H1 (cell line): ENCODE data around the gene MAPK9. TPM values are rescaled to one million over a fixed set of nuclear protein-coding genes. Genes with fewer than 3 reads are reported as not detected.

Experiments used
- CTCF ChIA-PET: fragments of 300-600 bp; sonication (Branson Sonifier 250); formaldehyde crosslinking; loops from one replicate; lab custom pipeline; 2021; ENCODE audit not compliant: partially characterized antibody; lab: Charles Lee
- POLR2A ChIA-PET: fragments of 300-600 bp; sonication (Branson Sonifier 250); formaldehyde crosslinking; loops from one replicate; lab custom pipeline; 2021; ENCODE audit warnings: inconsistent platforms; ENCODE audit not compliant: partially characterized antibody; lab: Charles Lee
- DNase-seq, 2 experiments: peaks; one replicate each; pipeline versions ENCODE4 v3.0.0 to v3.0.0-alpha.2; 2010 to 2022; ENCODE audit warnings: low spot score in 2 of 2, low read depth in 1 of 2, mixed read lengths in 1 of 2
- FAIRE-seq: peaks from 2 replicates; lab custom pipeline; 2011; peaks lifted over from hg19 to GRCh38; lab: Jason Lieb, UNC
- H2AFZ ChIP-seq: 2 replicates; pipeline ENCODE4 v1.8.1; 2012; ENCODE audit warnings: low read length, inconsistent platforms
- H2AK5ac ChIP-seq: 2 replicates; pipeline ENCODE4 v1.6.1; 2013; ENCODE audit warnings: low read depth, low read length
- H2BK120ac ChIP-seq: replicated peaks from 2 replicates; pipeline ENCODE3; 2013; ENCODE audit warnings: low read depth, low read length, inconsistent platforms
- H2BK12ac ChIP-seq: 2 replicates; pipeline ENCODE4 v1.6.1; 2013; ENCODE audit warnings: low read depth, low read length
- H2BK15ac ChIP-seq: 2 replicates; pipeline ENCODE4 v1.6.1; 2013; ENCODE audit warnings: low read length
- H2BK20ac ChIP-seq: 2 replicates; pipeline ENCODE4 v1.6.1; 2013; ENCODE audit warnings: low read length
- H2BK5ac ChIP-seq: 2 replicates; pipeline ENCODE4 v1.6.1; 2013; ENCODE audit warnings: low read depth, low read length
- H3K14ac ChIP-seq: 2 replicates; pipeline ENCODE4 v1.6.1; 2013; ENCODE audit warnings: inconsistent platforms; ENCODE audit not compliant: insufficient read length
- H3K18ac ChIP-seq: 2 replicates; pipeline ENCODE4 v1.6.1; 2013; ENCODE audit warnings: low read length; ENCODE audit errors: extremely low read depth
- H3K23ac ChIP-seq: 2 replicates; pipeline ENCODE4 v1.6.1; 2013; ENCODE audit warnings: inconsistent platforms; ENCODE audit not compliant: insufficient read length
- H3K23me2 ChIP-seq: 2 replicates; pipeline ENCODE4 v1.6.1; 2013; ENCODE audit warnings: low read depth, low read length
- H3K27ac ChIP-seq: 2 replicates; pipeline ENCODE4 v1.6.1; 2011; ENCODE audit warnings: low read depth, low read length, inconsistent platforms
- H3K27me3 ChIP-seq, 4 experiments: replicated peaks in 1 of 4; 1 replicate in 1 of 4; 2 replicates in 3 of 4; pipeline versions ENCODE4 v1.6.1 to v1.8.1; 2011 to 2013; ENCODE audit warnings: low read length in 3 of 4, mild to moderate bottlenecking in 3 of 4, inconsistent platforms in 2 of 4, mixed read lengths in 2 of 4, moderate library complexity in 1 of 4; ENCODE audit not compliant: control insufficient read depth in 3 of 4, insufficient read depth in 3 of 4; ENCODE audit errors: extremely low read depth in 1 of 4
- H3K36me3 ChIP-seq, 4 experiments: 2 replicates each; pipeline versions ENCODE4 v1.6.1 to v1.8.1; 2011 to 2013; ENCODE audit warnings: mild to moderate bottlenecking in 4 of 4, low read length in 3 of 4, moderate library complexity in 2 of 4, control low read depth in 1 of 4, inconsistent platforms in 1 of 4; ENCODE audit not compliant: insufficient read depth in 4 of 4, control insufficient read depth in 2 of 4
- H3K4ac ChIP-seq: replicated peaks from 2 replicates; pipeline ENCODE3; 2013; ENCODE audit warnings: low read length, low read depth, mixed read lengths, inconsistent platforms; ENCODE audit not compliant: insufficient read length
- H3K4me1 ChIP-seq, 4 experiments: replicated peaks in 1 of 4; 1 replicate in 1 of 4; 2 replicates in 3 of 4; pipeline versions ENCODE4 v1.6.1 to v1.8.1; 2011 to 2013; ENCODE audit warnings: low read length in 3 of 4, inconsistent platforms in 2 of 4, mixed read lengths in 1 of 4; ENCODE audit not compliant: insufficient read depth in 4 of 4, control insufficient read depth in 3 of 4
- H3K4me2 ChIP-seq, 2 experiments: 2 replicates each; pipeline versions ENCODE4 v1.6.1 to v1.8.1; 2011 to 2013; ENCODE audit warnings: low read depth in 2 of 2, low read length in 2 of 2, control low read depth in 1 of 2, inconsistent platforms in 1 of 2, mild to moderate bottlenecking in 1 of 2; ENCODE audit not compliant: insufficient read depth in 1 of 2
- H3K4me3 ChIP-seq, 4 experiments: fragments of 200-600, 300-600 bp in 1 of 4; sonication (generic), shearing (Covaris generic), sonication (Bioruptor Twin) in 1 of 4; 2 replicates each; pipeline versions ENCODE4 v1.5.1 to v1.8.1; 2011 to 2016; ENCODE audit warnings: low read length in 4 of 4, low read depth in 3 of 4, control low read depth in 2 of 4, inconsistent platforms in 2 of 4, mild to moderate bottlenecking in 2 of 4, mixed read lengths in 1 of 4, moderate library complexity in 1 of 4; ENCODE audit not compliant: insufficient read depth in 2 of 4; ENCODE audit errors: extremely low read depth in 1 of 4
- H3K56ac ChIP-seq: replicated peaks from 2 replicates; pipeline ENCODE3; 2013; ENCODE audit warnings: low read depth, mild to moderate bottlenecking, mixed read lengths, low read length, inconsistent platforms; ENCODE audit not compliant: insufficient read length
- H3K79me1 ChIP-seq: 2 replicates; pipeline ENCODE4 v1.6.1; 2013; ENCODE audit warnings: low read depth, low read length, control low read depth
- H3K79me2 ChIP-seq, 2 experiments: 2 replicates each; pipeline versions ENCODE4 v1.6.1 to v1.8.1; 2012 to 2013; ENCODE audit warnings: low read length in 2 of 2, mild to moderate bottlenecking in 2 of 2, inconsistent platforms in 1 of 2; ENCODE audit not compliant: insufficient read depth in 2 of 2, control insufficient read depth in 1 of 2
- H3K9ac ChIP-seq, 4 experiments: replicated peaks in 1 of 4; 1 replicate in 1 of 4; 2 replicates in 3 of 4; pipeline versions ENCODE4 v1.6.1 to v1.8.1; 2011 to 2013; ENCODE audit warnings: low read depth in 3 of 4, low read length in 3 of 4, control low read depth in 2 of 4, mild to moderate bottlenecking in 2 of 4, moderate library complexity in 2 of 4, inconsistent platforms in 1 of 4; ENCODE audit errors: extremely low read depth in 1 of 4
- H3K9me3 ChIP-seq, 2 experiments: 2 replicates each; pipeline versions ENCODE4 v1.6.1 to v1.8.1; 2012 to 2013; ENCODE audit warnings: mild to moderate bottlenecking in 2 of 2, moderate library complexity in 2 of 2, control low read depth in 1 of 2, inconsistent platforms in 1 of 2, low read depth in 1 of 2, low read length in 1 of 2, mixed read lengths in 1 of 2; ENCODE audit not compliant: insufficient read depth in 2 of 2
- H4K20me1 ChIP-seq, 2 experiments: replicated peaks in 1 of 2; 2 replicates each; pipeline versions ENCODE3 to v1.8.1; 2011 to 2013; ENCODE audit warnings: inconsistent platforms in 2 of 2, low read length in 2 of 2, mild to moderate bottlenecking in 1 of 2; ENCODE audit not compliant: insufficient read depth in 2 of 2, control insufficient read depth in 1 of 2
- H4K5ac ChIP-seq: 2 replicates; pipeline ENCODE4 v1.6.1; 2013; ENCODE audit warnings: low read length, low read depth, mixed read lengths, inconsistent platforms; ENCODE audit not compliant: insufficient read length
- H4K8ac ChIP-seq: 2 replicates; pipeline ENCODE4 v1.8.0; 2013; ENCODE audit warnings: mild to moderate bottlenecking, moderate library complexity, low read length, inconsistent platforms; ENCODE audit not compliant: insufficient read depth; ENCODE audit errors: extremely low read depth
- H4K91ac ChIP-seq: replicated peaks from 2 replicates; pipeline ENCODE3; 2013; ENCODE audit warnings: low read length, mixed read lengths, inconsistent platforms; ENCODE audit not compliant: insufficient read length
- POLR2AphosphoS5 ChIP-seq: IDR thresholded peaks from 2 replicates; pipeline ENCODE4 v1.6.1; 2011; ENCODE audit warnings: low read depth, low read length
- WGBS, 2 experiments: shearing (Covaris generic) in 1 of 2; methylation state at CpG; one replicate each; pipeline versions ENCODE4 v1.1.6 to v1.1.7; 2013 to 2015; ENCODE audit warnings: low lambda C conversion rate in 2 of 2, mixed read lengths in 2 of 2, inconsistent platforms in 1 of 2, low coverage in 1 of 2, missing lambda C conversion rate in 1 of 2; ENCODE audit not compliant: insufficient replicate concordance in 2 of 2, insufficient coverage in 1 of 2, insufficient read length in 1 of 2; ENCODE audit errors: extremely low coverage in 1 of 2, missing lambda C conversion rate in 1 of 2; 5-methylcytosine and 5-hydroxymethylcytosine counted together
- polyA plus RNA-seq, 7 experiments: library from polyadenylated mRNA; depleted of rRNA in 3 of 7; stranded (reverse) in 5 of 7; unstranded in 2 of 7; fragments of >200 nt in 5 of 7; fragments of 200-250 nt in 2 of 7; gene quantifications; 1 replicate in 5 of 7; 2 replicates in 1 of 7; 4 replicates in 1 of 7; pipeline versions ENCODE4 v1.2.1 to v1.2.3, GENCODE V29; 2011 to 2013; ENCODE audit warnings: missing spikeins in 2 of 7, mixed read lengths in 2 of 7
- total RNA-seq: library from RNA; stranded (reverse); fragmentation: NEBNext Ultra II Directional; extraction: Animal tissue kit (Norgen Biotek cat#: 25700); gene quantifications from 2 replicates; pipeline ENCODE4 v1.2.1, GENCODE V29; 2021

The MAPK9 gene
- total and polyA plus RNA-seq, 2 of the 8 experiments (the other 6 are each of a cell fraction or from before 2014, with no cell fraction given): 22.3 to 43.7 TPM

DNA sequence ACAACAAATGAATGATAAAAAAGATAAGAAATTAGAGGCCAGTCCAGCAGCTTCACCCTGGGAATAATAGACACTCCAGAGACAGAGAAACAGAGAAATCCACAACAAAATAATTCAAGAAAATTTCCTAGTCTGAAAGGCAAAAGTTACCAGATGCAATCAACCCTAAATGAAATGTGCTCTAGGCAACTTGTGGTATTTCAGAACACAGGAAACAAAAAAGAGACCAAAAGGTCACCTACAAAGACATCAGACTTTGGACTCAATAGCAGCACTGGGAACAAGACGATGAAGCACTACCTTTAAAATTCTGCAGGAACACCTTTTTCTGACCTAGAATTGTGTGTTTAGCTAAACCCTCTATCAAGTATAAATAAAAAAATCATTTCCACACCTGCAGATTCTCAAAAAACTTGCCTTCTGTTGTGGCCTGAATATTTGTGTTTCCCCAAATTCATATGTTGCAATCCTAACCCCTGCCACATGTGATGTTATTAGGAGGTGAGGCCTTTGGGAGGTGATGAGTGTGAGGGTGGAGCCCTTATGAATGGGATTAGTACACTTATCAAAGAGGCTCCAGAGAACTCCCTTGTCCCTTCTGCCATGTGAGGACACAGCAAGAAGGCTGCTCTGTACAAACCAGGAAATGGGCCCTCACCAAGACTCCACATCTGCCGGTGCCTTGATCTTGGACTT, 5.9 kb upstream of the MAPK9 start:
- no peak overlapping the region for H3K18ac ChIP-seq
- H4K5ac ChIP-seq: no peak overlapping the region
- CTCF ChIA-PET: interaction anchor here (1.1 to 9.0 kb wide), 2 partner anchors 31 to 173 kb away, joined by 6 to 88 read pairs; no protein-coding TSS in a partner anchor
- no peak overlapping the region for H3K4me2 ChIP-seq
- H2BK12ac ChIP-seq: no peak overlapping the region
- no peak overlapping the region for H4K91ac ChIP-seq
- DNase-seq: no peak
- peaks cover 2 to 24% (median 19%) of the 10 kb centered on the region in 4 experiments; a peak in 7 of 8 replicates for H3K36me3 ChIP-seq
- no peak overlapping the region for H3K14ac ChIP-seq
- no peak overlapping the region for H3K9ac ChIP-seq
- H2AFZ ChIP-seq: no peak overlapping the region
- H2BK15ac ChIP-seq: no peak overlapping the region
- peaks cover 4 to 5% of the 10 kb centered on the region in 2 experiments for H4K20me1 ChIP-seq
- no peak overlapping the region for H2BK20ac ChIP-seq
- H3K79me1 ChIP-seq: no peaks in the 10 kb centered on the region; the same call in 1 of the 2 replicates
- H2BK5ac ChIP-seq: no peak overlapping the region
- peaks cover 0 to 6% (median 3%) of the 10 kb centered on the region in 4 experiments; a peak in 6 of 7 replicates for H3K4me1 ChIP-seq
- no peak overlapping the region for H4K8ac ChIP-seq
- POLR2A ChIA-PET: no interaction called here
- no peak overlapping the region for H3K56ac ChIP-seq
- H3K27ac ChIP-seq: no peak overlapping the region
- H2AK5ac ChIP-seq: no peak overlapping the region
- H3K4me3 ChIP-seq: no peak overlapping the region
- H2BK120ac ChIP-seq: no peak overlapping the region
- H3K4ac ChIP-seq: no peak overlapping the region
- WGBS, 2 experiments: 86% methylated on average over 2 of the region's 2 CpGs; no CpG with 5 or more reads in 1 of the 2 experiments
- H3K27me3 ChIP-seq: no peaks in the 10 kb centered on the region
- peaks cover 3% of the 10 kb centered on the region; the same call in 1 of the 2 replicates for H3K23me2 ChIP-seq
- H3K79me2 ChIP-seq: no peaks in the 10 kb centered on the region
- FAIRE-seq: no peak
- H3K9me3 ChIP-seq: no peaks in the 10 kb centered on the region
- H3K23ac ChIP-seq: no peak overlapping the region
- no peak for TF ChIP-seq POLR2AphosphoS5
